ENCODE measurements around the gene GARS1.

- TF ChIP-seq CTCF (conservative IDR thresholded peaks at IDR 0.05) (no peak), EZH2 (IDR thresholded peaks at IDR 0.05; ENCODE audit: low read depth) (no peak)
Measured at GRCh38 chr7:30665449-30665848, 70.8 kb downstream of the GARS1 start.
